ENCODE data around the gene KATNBL1. TPM values are rescaled to one million over a fixed set of nuclear protein-coding genes. Genes with fewer than 3 reads are reported as not detected.

The KATNBL1 gene
- total RNA-seq, 2 donors from 2014 or later = 45.8 to 50.3 TPM

GRCh38 chr15:34154725-34155204 lies 55.1 kb downstream of the KATNBL1 start:
- ATAC-seq = no peak
- no peak overlapping the region for H3K4me3 ChIP-seq
- 88 to 93% methylated on average over 7 of the region's 7 CpGs for WGBS, 2 donors
- H3K9me3 ChIP-seq = peaks cover 0 to 10% (median 0%) of the 10 kb centered on the region in 3 donors
- no peaks in the 10 kb centered on the region for H3K4me1 ChIP-seq
- no peak for DNase-seq
- H3K27ac ChIP-seq = no peak overlapping the region
- intact Hi-C loops (cut with DNase I) = no loop called here
- no peak for TF ChIP-seq CTCF (IDR thresholded peaks at IDR 0.05)
- TF ChIP-seq POLR2A (IDR thresholded peaks at IDR 0.05) = no peak
- H3K27me3 ChIP-seq = no peaks in the 10 kb centered on the region
- H3K36me3 ChIP-seq (replicated peaks in 1 of 2; ENCODE audit: insufficient read depth in 1 of 2, low read depth in 2 of 2) = peaks cover 8 to 10% of the 10 kb centered on the region in 2 donors

GRCh38 chr15:34147371-34148140 lies 62.3 kb downstream of the KATNBL1 start:
- Histone ChIP-seq H3K4me3 (no peak overlapping the region), H3K9me3 (no peaks in the 10 kb centered on the region), H3K27me3 (no peaks in the 10 kb centered on the region), H3K36me3 (replicated peaks in 1 of 2; ENCODE audit: insufficient read depth in 1 of 2, low read depth in 2 of 2) (peaks cover 0 to 10% of the 10 kb centered on the region in 2 donors), H3K27ac (no peak overlapping the region), H3K4me1 (no peaks in the 10 kb centered on the region)
- ATAC-seq (no peak), DNase-seq (no peak)
- intact Hi-C loops (cut with DNase I) = no loop called here
- 59 to 60% methylated on average over 6 of the region's 6 CpGs for WGBS, 2 donors
- no peak for TF ChIP-seq CTCF (IDR thresholded peaks at IDR 0.05)
- no peak for TF ChIP-seq POLR2A (IDR thresholded peaks at IDR 0.05)

GRCh38 chr15:34133511-34133910 lies 76.4 kb downstream of the KATNBL1 start:
- DNase-seq (no peak), ATAC-seq (no peak)
- Histone ChIP-seq H3K4me3 (no peak overlapping the region), H3K36me3 (replicated peaks in 1 of 2; ENCODE audit: insufficient read depth in 1 of 2, low read depth in 2 of 2) (no peaks in the 10 kb centered on the region), H3K9me3 (no peaks in the 10 kb centered on the region), H3K4me1 (no peaks in the 10 kb centered on the region), H3K27ac (no peak overlapping the region), H3K27me3 (no peaks in the 10 kb centered on the region)
- intact Hi-C loops (cut with DNase I) = no loop called here
- TF ChIP-seq CTCF (IDR thresholded peaks at IDR 0.05) (no peak), POLR2A (IDR thresholded peaks at IDR 0.05) (no peak)
- 92 to 93% methylated on average over 1 of the region's 1 CpG for WGBS, 2 donors

GRCh38 chr15:34132881-34133280 lies 77.0 kb downstream of the KATNBL1 start:
- WGBS, 2 donors = 85 to 100% methylated on average over 1 of the region's 1 CpG
- intact Hi-C loops (cut with DNase I) = no loop called here
- Histone ChIP-seq H3K27ac (no peak overlapping the region), H3K4me1 (no peaks in the 10 kb centered on the region), H3K4me3 (no peak overlapping the region), H3K27me3 (no peaks in the 10 kb centered on the region), H3K9me3 (no peaks in the 10 kb centered on the region), H3K36me3 (replicated peaks in 1 of 2; ENCODE audit: insufficient read depth in 1 of 2, low read depth in 2 of 2) (no peaks in the 10 kb centered on the region)
- ATAC-seq = no peak
- no peak for DNase-seq
- TF ChIP-seq CTCF (IDR thresholded peaks at IDR 0.05) (no peak), POLR2A (IDR thresholded peaks at IDR 0.05) (no peak)

GRCh38 chr15:34128898-34129297 lies 81.0 kb downstream of the KATNBL1 start:
- Histone ChIP-seq H3K27ac (no peak overlapping the region), H3K4me3 (no peak overlapping the region), H3K27me3 (no peaks in the 10 kb centered on the region), H3K36me3 (replicated peaks in 1 of 2; ENCODE audit: insufficient read depth in 1 of 2, low read depth in 2 of 2) (no peaks in the 10 kb centered on the region), H3K9me3 (no peaks in the 10 kb centered on the region), H3K4me1 (no peaks in the 10 kb centered on the region)
- ATAC-seq (no peak), DNase-seq (no peak)
- no peak for TF ChIP-seq CTCF (IDR thresholded peaks at IDR 0.05)
- no peak for TF ChIP-seq POLR2A (IDR thresholded peaks at IDR 0.05)
- intact Hi-C loops (cut with DNase I) = no loop called here
- WGBS, 2 donors = 45 to 50% methylated on average over 2 of the region's 2 CpGs
